NT2/D1 (cell line): ENCODE measurements around the gene PDXDC1.
"Not testable (repeated sequence)": the region's sequence is repeated elsewhere in the genome, so short reads cannot be mapped to it uniquely, and the experiment has no call there.

Experiments
- SUZ12 ChIP-seq: IDR thresholded peaks from 2 replicates; pipeline ENCODE4 v1.6.1; 2011; ENCODE audit not compliant: insufficient read length, insufficient read depth; ENCODE audit errors: extremely low read depth
- ZNF274 ChIP-seq: IDR thresholded peaks from 2 replicates; pipeline ENCODE4 v1.6.1; 2011; ENCODE audit warnings: mild to moderate bottlenecking, low read depth, low read length

- TF ChIP-seq ZNF274, SUZ12: not testable (repeated sequence)
Observed at GRCh38 chr16:15100372-15100987, 125.7 kb downstream of the PDXDC1 start.
